Suprapubic skin (tissue), 4 donors: ENCODE results near the gene ULK4.

Source experiments
- CTCF ChIP-seq, 2 donors: fragments of 200-600 bp in 1 of 2; fragments of 450-650 bp in 1 of 2; sonication (generic) in 1 of 2; IDR thresholded peaks; one replicate each; pipeline ENCODE4 v1.5.1; 2016 to 2019; ENCODE audit warnings: antibody characterized with exemption in 2 of 2, mild to moderate bottlenecking in 1 of 2, moderate library complexity in 1 of 2
- EP300 ChIP-seq: sonication (generic); formaldehyde crosslinking; IDR thresholded peaks from one replicate; pipeline ENCODE4 v1.6.1; 2017; ENCODE audit warnings: antibody characterized with exemption
- POLR2AphosphoS5 ChIP-seq, 3 donors: sonication (generic); formaldehyde crosslinking; IDR thresholded peaks; one replicate each; pipeline ENCODE4 v1.6.1; 2017; ENCODE audit warnings: antibody characterized with exemption in 3 of 3

- no peak for TF ChIP-seq EP300
- no peak for TF ChIP-seq CTCF (IDR thresholded peaks at IDR 0.05)
- no peak for TF ChIP-seq POLR2AphosphoS5 (IDR thresholded peaks at IDR 0.05)
Measured at GRCh38 chr3:41220906-41221677, 740.8 kb downstream of the ULK4 start.
